Liver (tissue), 9 donors: ENCODE measurements around the gene MNAT1. TPM values are rescaled to one million over a fixed set of nuclear protein-coding genes. Genes with fewer than 3 reads are reported as not detected.

ENCODE experiments used
- DNase-seq: peaks from one replicate; pipeline ENCODE4 v3.0.0-alpha.2; 2017; ENCODE audit warnings: low spot score
- H3K27ac ChIP-seq, 2 donors: one replicate each; pipeline ENCODE4 v1.7.0; 2013; ENCODE audit warnings: inconsistent platforms in 2 of 2, low read length in 2 of 2, control low read depth in 1 of 2, low read depth in 1 of 2, mild to moderate bottlenecking in 1 of 2
- H3K27me3 ChIP-seq, 4 donors: one replicate each; pipeline versions ENCODE4 v1.6.1 to v1.7.0; 2013; ENCODE audit warnings: low read length in 3 of 4, inconsistent platforms in 1 of 4, mild to moderate bottlenecking in 1 of 4, moderate library complexity in 1 of 4; ENCODE audit not compliant: control insufficient read depth in 4 of 4, insufficient read depth in 4 of 4
- H3K36me3 ChIP-seq, 4 donors: one replicate each; pipeline versions ENCODE4 v1.6.1 to v1.7.0; 2013; ENCODE audit warnings: low read length in 3 of 4, mild to moderate bottlenecking in 3 of 4, low read depth in 1 of 4, moderate library complexity in 1 of 4; ENCODE audit not compliant: control insufficient read depth in 4 of 4, insufficient read depth in 3 of 4
- H3K4me1 ChIP-seq, 4 donors: one replicate each; pipeline versions ENCODE4 v1.6.1 to v1.7.0; 2013; ENCODE audit warnings: low read length in 3 of 4, mild to moderate bottlenecking in 3 of 4, moderate library complexity in 1 of 4; ENCODE audit not compliant: control insufficient read depth in 4 of 4, insufficient read depth in 4 of 4
- H3K4me3 ChIP-seq, 3 donors: one replicate each; pipeline versions ENCODE4 v1.6.1 to v1.7.0; 2013; ENCODE audit warnings: low read length in 3 of 3, control low read depth in 1 of 3, low read depth in 1 of 3, mild to moderate bottlenecking in 1 of 3
- H3K9ac ChIP-seq, 2 donors: one replicate each; pipeline ENCODE4 v1.7.0; 2013; ENCODE audit warnings: low read length in 2 of 2, mild to moderate bottlenecking in 2 of 2, moderate library complexity in 2 of 2, control low read depth in 1 of 2, low read depth in 1 of 2
- H3K9me3 ChIP-seq, 4 donors: one replicate each; pipeline versions ENCODE4 v1.6.1 to v1.7.0; 2013; ENCODE audit warnings: low read length in 3 of 4; ENCODE audit not compliant: control insufficient read depth in 4 of 4
- ATF3 ChIP-seq: IDR thresholded peaks from 2 replicates; pipeline ENCODE4 v1.6.1; 2016; ENCODE audit warnings: antibody characterized with exemption
- CTCF ChIP-seq: fragments of 150-350 bp; IDR thresholded peaks from 2 replicates; pipeline ENCODE4 v1.5.1; 2017; ENCODE audit warnings: improper control_type of control experiment, low read depth, low read length; ENCODE audit not compliant: missing input control
- EGR1 ChIP-seq, 2 donors: IDR thresholded peaks; 2 replicates each; pipeline ENCODE4 v1.6.1; 2016 to 2018; ENCODE audit warnings: antibody characterized with exemption in 2 of 2, low read depth in 2 of 2
- FOXA2 ChIP-seq: IDR thresholded peaks from 2 replicates; pipeline ENCODE4 v1.6.1; 2016; ENCODE audit warnings: antibody characterized with exemption
- GABPA ChIP-seq, 2 donors: IDR thresholded peaks in 1 of 2; conservative IDR thresholded peaks in 1 of 2; 2 replicates each; pipeline ENCODE4 v1.6.1; 2016; ENCODE audit warnings: antibody characterized with exemption in 2 of 2, mild to moderate bottlenecking in 1 of 2, moderate library complexity in 1 of 2
- HNF4A ChIP-seq, 2 donors: conservative IDR thresholded peaks; 2 replicates each; pipeline ENCODE4 v1.6.1; 2016; ENCODE audit warnings: antibody characterized with exemption in 2 of 2, mild to moderate bottlenecking in 2 of 2
- HNF4G ChIP-seq: IDR thresholded peaks from 2 replicates; pipeline ENCODE4 v1.6.1; 2016; ENCODE audit warnings: antibody characterized with exemption
- JUND ChIP-seq, 2 donors: IDR thresholded peaks; 2 replicates each; pipeline ENCODE4 v1.6.1; 2016; ENCODE audit warnings: antibody characterized with exemption in 2 of 2
- MAX ChIP-seq: IDR thresholded peaks from 2 replicates; pipeline ENCODE4 v1.6.1; 2016; ENCODE audit warnings: antibody characterized with exemption
- NR2F2 ChIP-seq: IDR thresholded peaks from 2 replicates; pipeline ENCODE4 v1.6.1; 2016; ENCODE audit warnings: antibody characterized with exemption
- REST ChIP-seq: IDR thresholded peaks from 2 replicates; pipeline ENCODE4 v1.6.1; 2016; ENCODE audit warnings: antibody characterized with exemption, mild to moderate bottlenecking
- RXRA ChIP-seq, 2 donors: IDR thresholded peaks; 2 replicates each; pipeline ENCODE4 v1.6.1; 2017 to 2018; ENCODE audit warnings: antibody characterized with exemption in 2 of 2, mild to moderate bottlenecking in 1 of 2
- TAF1 ChIP-seq: conservative IDR thresholded peaks from 2 replicates; pipeline ENCODE4 v1.6.1; 2016; ENCODE audit warnings: antibody characterized with exemption, mild to moderate bottlenecking
- YY1 ChIP-seq: IDR thresholded peaks from 2 replicates; pipeline ENCODE4 v1.6.1; 2016; ENCODE audit warnings: antibody characterized with exemption, mild to moderate bottlenecking
- ZBTB33 ChIP-seq: IDR thresholded peaks from 2 replicates; pipeline ENCODE4 v1.6.1; 2016; ENCODE audit warnings: antibody characterized with exemption
- WGBS: extraction: QIAGEN DNeasy Blood & Tissue Kit; methylation state at CpG from one replicate; pipeline ENCODE4 v1.1.7; 2013; 5-methylcytosine and 5-hydroxymethylcytosine counted together
- polyA plus RNA-seq, 2 donors: library from polyadenylated mRNA; stranded (reverse) in 1 of 2; unstranded in 1 of 2; fragments of 200-250 nt in 1 of 2; fragments of >200 nt in 1 of 2; fragmentation: Nextera tagmentation in 1 of 2; extraction: Ambion mirVana in 1 of 2; gene quantifications; one replicate each; pipeline versions ENCODE4 v1.2.1 to v1.2.3, GENCODE V29; 2013 to 2015
- total RNA-seq, 2 donors: library from RNA; depleted of rRNA; stranded (reverse); fragments of >200 nt; gene quantifications; one replicate each; pipeline ENCODE4 v1.2.3, GENCODE V29; 2014
- donor health status: healthy.
- donor health status: healthy.
- donor health status: healthy.
- donor health status: healthy.
- donor health status: healthy.

Gene MNAT1
- total and polyA plus RNA-seq, 4 donors = 8.9 to 18.5 (median 14.6) TPM

- TF ChIP-seq MAX (no peak), JUND (IDR thresholded peaks at IDR 0.05) (no peak), FOXA2 (no peak), GABPA (IDR thresholded peaks at IDR 0.05 in 1 of 2, conservative IDR thresholded peaks at IDR 0.05 in 1 of 2) (no peak), ZBTB33 (no peak), TAF1 (no peak), YY1 (no peak), HNF4G (no peak), NR2F2 (no peak), RXRA (IDR thresholded peaks at IDR 0.05) (no peak), EGR1 (IDR thresholded peaks at IDR 0.05; ENCODE audit: low read depth in 2 of 2) (no peak), REST (no peak), ATF3 (no peak), CTCF (no peak)
- Histone ChIP-seq H3K4me1 (no peaks in the 10 kb centered on the region), H3K4me3 (no peak overlapping the region), H3K27me3 (no peaks in the 10 kb centered on the region), H3K9ac (no peak overlapping the region), H3K9me3 (no peaks in the 10 kb centered on the region), H3K27ac (no peak overlapping the region), H3K36me3 (no peaks in the 10 kb centered on the region)
- 86% methylated on average over 2 of the region's 2 CpGs for WGBS
- no peak for DNase-seq
Measured at GRCh38 chr14:60856111-60856510, 121.5 kb downstream of the MNAT1 start.

GRCh38 chr14:60859525-60859924, 125.0 kb downstream of the MNAT1 start:
- WGBS = 91% methylated on average over 2 of the region's 2 CpGs
- Histone ChIP-seq H3K4me1 (peaks cover 0 to 11% (median 6%) of the 10 kb centered on the region in 4 donors), H3K9me3 (no peaks in the 10 kb centered on the region), H3K36me3 (no peaks in the 10 kb centered on the region), H3K4me3 (no peak overlapping the region), H3K27ac (no peak overlapping the region), H3K27me3 (no peaks in the 10 kb centered on the region), H3K9ac (no peak overlapping the region)
- DNase-seq = no peak
- TF ChIP-seq FOXA2 (no peak), HNF4A (conservative IDR thresholded peaks at IDR 0.05) (no peak), JUND (IDR thresholded peaks at IDR 0.05) (no peak), NR2F2 (no peak), EGR1 (IDR thresholded peaks at IDR 0.05; ENCODE audit: low read depth in 2 of 2) (no peak), CTCF (no peak), REST (no peak), HNF4G (no peak), ATF3 (no peak)
